KG1 (cell line): Measurements from ENCODE around the gene POU2AF3.

Source experiments
- DNase-seq: peaks from one replicate; lab custom pipeline; 2025; lab: John Stamatoyannopoulos, UW

Gene POU2AF3

DNA sequence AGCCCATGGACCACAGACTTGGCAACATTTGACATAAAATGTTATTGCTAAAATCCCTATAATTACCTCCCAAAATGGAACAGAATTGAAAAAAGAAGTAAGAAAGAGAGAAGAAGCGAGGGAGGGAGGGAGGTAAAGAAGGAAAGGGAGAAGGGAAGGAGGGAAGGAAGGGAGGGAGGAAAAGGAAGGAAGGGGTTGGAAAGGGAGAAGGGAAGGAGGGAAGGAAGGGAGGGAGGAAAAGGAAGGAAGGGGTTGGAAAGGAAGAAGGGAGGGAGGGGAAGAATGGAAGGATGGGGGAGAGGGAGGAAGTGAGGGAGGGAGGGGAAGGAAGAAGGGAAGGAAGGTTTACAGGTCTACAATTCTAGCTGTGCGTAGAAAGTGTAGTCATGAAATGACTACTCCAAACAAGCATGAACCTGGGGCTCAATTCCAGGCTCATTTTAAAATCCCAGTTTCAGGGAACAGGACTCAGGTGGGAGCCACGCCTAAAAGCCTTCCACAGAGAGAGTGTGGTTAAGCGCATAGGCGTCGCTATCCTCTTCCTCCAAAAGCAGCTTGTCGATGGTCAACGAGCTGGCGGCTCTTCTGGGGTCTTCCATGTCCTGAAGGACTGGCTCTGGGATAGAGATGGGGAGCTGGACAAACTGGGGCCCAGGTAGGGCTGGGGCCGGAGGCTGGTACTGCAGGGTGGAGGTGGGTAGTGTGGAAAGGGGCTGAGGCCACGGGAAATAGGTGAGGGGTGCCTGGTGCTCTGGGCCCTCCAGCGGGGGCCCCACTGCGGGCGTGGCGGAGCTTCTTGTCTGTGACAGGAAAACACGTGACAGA lies 55.6 kb downstream of the POU2AF3 start:
- no peak for DNase-seq

DNA sequence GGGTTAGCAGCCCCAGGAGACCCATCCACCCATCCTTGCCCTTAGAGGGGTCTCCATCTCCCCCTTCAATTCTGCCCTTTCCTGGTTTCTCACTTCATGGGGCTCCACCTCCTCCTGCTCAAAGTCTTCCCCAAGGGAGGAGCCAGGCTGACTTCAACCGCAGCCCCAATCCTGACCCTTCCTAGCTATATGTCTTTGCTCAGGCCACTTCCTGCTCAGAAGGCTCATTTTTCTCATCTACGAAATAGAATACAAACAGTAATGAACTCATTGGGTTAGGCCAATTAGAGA lies 56.2 kb downstream of the POU2AF3 start:
- DNase-seq = no peak

DNA sequence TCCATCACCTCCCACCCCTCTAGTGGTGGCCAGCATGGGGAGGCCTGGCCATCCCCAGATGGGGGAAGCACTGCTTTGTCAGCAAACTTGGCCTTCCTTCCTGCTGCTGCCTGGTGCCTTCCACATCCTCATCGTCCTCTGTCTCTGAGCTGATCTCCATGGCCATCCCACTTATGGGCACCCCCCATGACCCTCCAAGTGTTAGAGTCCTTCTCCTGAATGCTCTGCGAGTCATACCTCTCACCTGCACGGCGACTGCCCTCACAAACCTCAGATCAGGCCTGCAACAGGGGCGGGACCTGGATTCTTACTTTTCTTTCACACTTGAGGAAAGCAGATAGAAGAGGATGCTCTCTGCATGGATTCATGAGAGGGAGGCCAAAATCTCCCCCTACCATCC lies 56.8 kb downstream of the POU2AF3 start:
- DNase-seq = no peak

DNA sequence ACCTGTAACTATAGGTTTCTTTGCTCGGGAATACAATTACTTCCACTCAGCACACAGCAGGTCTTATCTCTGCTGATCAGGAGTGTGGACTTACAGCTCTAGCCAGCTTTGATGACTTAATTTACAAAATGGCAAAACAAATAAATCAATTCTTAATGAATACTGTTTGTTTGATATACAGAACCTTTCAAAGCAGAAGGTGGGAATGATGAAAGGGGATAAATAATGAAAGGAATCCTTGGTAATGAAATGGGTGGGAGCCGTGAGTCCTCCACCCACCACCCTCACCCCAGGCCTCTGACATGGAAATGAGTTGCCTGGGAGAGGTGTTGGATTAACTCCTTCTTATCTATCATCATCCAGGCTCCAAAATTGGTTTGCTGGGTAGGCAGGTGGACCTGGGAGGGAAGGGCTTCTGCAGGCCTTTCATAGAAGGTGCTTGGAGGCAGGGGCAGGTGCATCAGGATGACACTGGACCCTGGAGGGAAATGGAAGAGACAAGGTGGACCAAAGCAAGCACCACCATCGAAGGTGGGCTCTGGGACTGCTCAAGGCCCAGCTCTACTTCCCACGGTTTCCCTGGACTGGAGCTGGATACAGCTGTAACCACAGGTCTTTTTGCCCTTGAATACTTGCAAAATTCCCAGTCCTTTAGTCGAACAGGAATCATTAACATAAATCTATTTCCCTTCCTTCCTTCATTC lies 57.8 kb downstream of the POU2AF3 start:
- no peak for DNase-seq

DNA sequence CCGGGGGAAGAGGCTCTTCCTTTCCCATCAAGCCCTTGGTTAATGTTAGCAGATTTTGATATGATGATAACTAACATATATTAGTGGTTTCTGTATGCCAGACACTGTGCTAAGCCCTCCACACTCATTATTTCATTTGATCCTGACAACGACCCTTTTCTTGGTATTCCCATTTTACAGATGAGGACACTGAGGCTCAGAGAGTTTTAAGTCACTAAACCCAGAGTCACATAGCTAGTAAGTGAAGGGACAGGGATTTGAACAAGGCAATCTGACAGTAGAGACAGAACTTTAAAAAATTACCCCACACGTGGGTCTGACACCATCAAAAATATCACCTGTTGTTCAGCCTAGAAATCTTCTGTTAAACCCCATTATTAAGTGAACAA lies 58.3 kb downstream of the POU2AF3 start:
- DNase-seq = no peak

DNA sequence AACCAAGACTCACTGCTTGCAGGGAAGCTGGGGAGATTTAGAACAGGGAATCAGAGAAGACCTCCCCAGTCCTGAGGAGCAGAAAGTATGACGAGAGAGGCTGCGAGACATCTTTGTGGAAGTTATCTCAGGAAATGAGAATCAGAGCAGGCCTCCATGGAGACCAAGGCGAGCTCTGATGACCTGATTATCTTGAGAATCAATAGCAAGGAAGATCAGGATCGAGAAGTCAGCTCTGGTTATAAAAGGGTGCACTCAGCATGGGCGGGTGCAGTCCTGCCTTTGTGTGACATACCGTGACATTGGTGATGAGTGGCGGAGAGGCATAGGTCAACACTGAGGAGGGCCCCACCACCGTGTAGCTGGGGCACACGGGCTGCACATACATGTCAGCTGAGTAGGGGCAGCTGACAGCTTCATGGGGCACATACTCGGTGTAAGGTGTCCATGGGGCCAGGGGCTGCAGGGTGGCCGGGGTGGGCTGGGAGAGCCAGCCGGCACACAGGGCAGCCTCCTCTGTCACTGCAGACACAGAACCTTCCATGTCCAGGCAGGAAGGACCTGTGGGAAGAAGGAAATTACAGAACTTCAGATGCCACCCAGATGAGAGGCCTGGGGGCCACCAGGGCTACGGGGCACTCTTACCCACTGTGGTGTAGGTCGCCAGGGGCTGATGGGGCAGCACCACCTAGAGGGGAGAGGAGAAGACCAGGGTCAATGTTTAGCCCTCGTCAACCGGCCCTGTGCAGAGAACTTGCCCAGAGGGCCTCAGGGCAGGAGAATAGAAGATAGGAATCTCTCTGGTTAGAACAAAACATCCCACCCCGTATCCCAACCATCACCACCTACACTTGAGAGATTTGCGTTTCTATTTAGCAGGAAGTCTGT lies 59.0 kb downstream of the POU2AF3 start:
- no peak for DNase-seq
